Measurements from ENCODE around the gene EEF1G.

DNA sequence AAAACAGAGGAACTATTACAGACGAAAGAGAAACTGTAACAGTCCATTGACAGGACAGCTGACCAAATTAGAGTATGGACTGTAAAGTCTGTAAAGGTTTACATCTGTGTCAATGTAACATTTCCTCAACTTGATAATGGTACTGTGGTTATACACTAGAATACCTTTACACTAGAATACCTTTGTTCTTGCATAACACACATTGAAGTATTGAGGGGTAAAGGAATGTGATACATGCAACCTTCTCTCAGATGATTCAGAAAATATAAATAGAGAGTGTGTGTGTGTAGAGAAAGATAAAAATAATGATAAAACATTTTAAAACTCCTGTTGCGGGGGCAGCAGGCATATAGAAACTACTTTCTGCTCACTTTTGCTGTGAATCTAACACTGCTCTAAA lies 5.6 kb upstream of the EEF1G start:
- no peak for TF ChIP-seq CTCF (IDR thresholded peaks at IDR 0.05)
- TF ChIP-seq POLR2A (IDR thresholded peaks at IDR 0.05): no peak
